ENCODE data around the gene GALNT16.

The GALNT16 gene

GRCh38 chr14:69328317-69328716, 68.4 kb downstream of the GALNT16 start:
- ATAC-seq = no peak
- H3K9me3 Mint-ChIP-seq = no peaks in the 10 kb centered on the region
- H3K4me1 Mint-ChIP-seq = no peaks in the 10 kb centered on the region
- H3K27me3 Mint-ChIP-seq = peaks cover 8% of the 10 kb centered on the region
- H3K27ac Mint-ChIP-seq = no peak overlapping the region
- no peak overlapping the region for H3K4me3 Mint-ChIP-seq
- DNase-seq = no peak

- DNase-seq = no peak
- no peak for ATAC-seq
- Mint-ChIP-seq H3K9me3 (no peaks in the 10 kb centered on the region), H3K27ac (no peak overlapping the region), H3K4me1 (peaks cover 4% of the 10 kb centered on the region), H3K27me3 (peaks cover 8% of the 10 kb centered on the region), H3K4me3 (no peak overlapping the region)
Measured at GRCh38 chr14:69328765-69329164, 68.8 kb downstream of the GALNT16 start.

- Mint-ChIP-seq H3K9me3 (no peaks in the 10 kb centered on the region), H3K4me1 (peaks cover 28% of the 10 kb centered on the region), H3K27me3 (peaks cover 3% of the 10 kb centered on the region), H3K4me3 (no peak overlapping the region), H3K27ac (no peak overlapping the region)
- ATAC-seq (no peak), DNase-seq (no peak)
Measured at GRCh38 chr14:69331206-69331605, 71.2 kb downstream of the GALNT16 start.

GRCh38 chr14:69332782-69333395, 72.9 kb downstream of the GALNT16 start:
- Mint-ChIP-seq H3K4me1 (peaks cover 36% of the 10 kb centered on the region), H3K4me3 (no peak overlapping the region), H3K27me3 (peaks cover 12% of the 10 kb centered on the region), H3K9me3 (no peaks in the 10 kb centered on the region), H3K27ac (peak overlapping the region in 1 of 2 donors; percentile 23)
- no peak for ATAC-seq
- no peak for DNase-seq

GRCh38 chr14:69333791-69334337, 73.9 kb downstream of the GALNT16 start:
- Mint-ChIP-seq H3K27me3 (peaks cover 12% of the 10 kb centered on the region), H3K27ac (no peak overlapping the region), H3K4me1 (peaks cover 36% of the 10 kb centered on the region), H3K9me3 (no peaks in the 10 kb centered on the region), H3K4me3 (no peak overlapping the region)
- ATAC-seq (peak; percentile 70), DNase-seq (no peak)

- no peak for DNase-seq
- H3K27me3 Mint-ChIP-seq = peaks cover 12% of the 10 kb centered on the region
- H3K4me1 Mint-ChIP-seq = peaks cover 36% of the 10 kb centered on the region
Measured at GRCh38 chr14:69334576-69334975, 74.6 kb downstream of the GALNT16 start.

GRCh38 chr14:69335371-69335771, 75.4 kb downstream of the GALNT16 start:
- peak in 1 of 2 donors; percentile 24 for DNase-seq
- no peaks in the 10 kb centered on the region for H3K9me3 Mint-ChIP-seq
- H3K4me1 Mint-ChIP-seq = peaks cover 36% of the 10 kb centered on the region
- peak; percentile 71 for ATAC-seq
- peak overlapping the region in 1 of 2 donors; percentile 39 for H3K4me3 Mint-ChIP-seq
- H3K27ac Mint-ChIP-seq = peak overlapping the region in 1 of 2 donors; percentile 58
- H3K27me3 Mint-ChIP-seq = peaks cover 12% of the 10 kb centered on the region

More at GRCh38 chr14:69334576-69334975, 74.6 kb downstream of the GALNT16 start:
- no peak for ATAC-seq
- no peak overlapping the region for H3K27ac Mint-ChIP-seq
- H3K4me3 Mint-ChIP-seq = peak overlapping the region in 1 of 2 donors; percentile 21
- no peaks in the 10 kb centered on the region for H3K9me3 Mint-ChIP-seq

GRCh38 chr14:69337984-69338383, 78.0 kb downstream of the GALNT16 start:
- no peak for ATAC-seq
- Mint-ChIP-seq H3K27ac (no peak overlapping the region), H3K4me1 (peaks cover 36% of the 10 kb centered on the region), H3K9me3 (no peaks in the 10 kb centered on the region), H3K27me3 (peaks cover 24% of the 10 kb centered on the region), H3K4me3 (no peak overlapping the region)
- DNase-seq = no peak

- no peak overlapping the region for H3K27ac Mint-ChIP-seq
- no peak for ATAC-seq
- H3K4me1 Mint-ChIP-seq = peaks cover 25% of the 10 kb centered on the region
- H3K27me3 Mint-ChIP-seq = peaks cover 35% of the 10 kb centered on the region
- no peak overlapping the region for H3K4me3 Mint-ChIP-seq
- no peak for DNase-seq
- no peaks in the 10 kb centered on the region for H3K9me3 Mint-ChIP-seq
Measured at GRCh38 chr14:69339426-69339825, 79.5 kb downstream of the GALNT16 start.

- Mint-ChIP-seq H3K9me3 (no peaks in the 10 kb centered on the region), H3K27me3 (peaks cover 38% of the 10 kb centered on the region), H3K4me3 (no peak overlapping the region), H3K27ac (no peak overlapping the region), H3K4me1 (no peaks in the 10 kb centered on the region)
- ATAC-seq = no peak
- no peak for DNase-seq
Measured at GRCh38 chr14:69342928-69343525, 83.1 kb downstream of the GALNT16 start.

GRCh38 chr14:69344171-69344570, 84.2 kb downstream of the GALNT16 start:
- Mint-ChIP-seq H3K4me1 (no peaks in the 10 kb centered on the region), H3K9me3 (no peaks in the 10 kb centered on the region), H3K27me3 (peaks cover 41% of the 10 kb centered on the region), H3K4me3 (no peak overlapping the region), H3K27ac (no peak overlapping the region)
- DNase-seq = no peak
- ATAC-seq = no peak

GRCh38 chr14:69345402-69345801, 85.4 kb downstream of the GALNT16 start:
- no peaks in the 10 kb centered on the region for H3K9me3 Mint-ChIP-seq
- H3K4me1 Mint-ChIP-seq = no peaks in the 10 kb centered on the region
- peaks cover 47% of the 10 kb centered on the region for H3K27me3 Mint-ChIP-seq
- no peak for ATAC-seq
- DNase-seq = no peak
- no peak overlapping the region for H3K4me3 Mint-ChIP-seq
- H3K27ac Mint-ChIP-seq = no peak overlapping the region

GRCh38 chr14:69346710-69347109, 86.8 kb downstream of the GALNT16 start:
- Mint-ChIP-seq H3K9me3 (no peaks in the 10 kb centered on the region), H3K4me3 (no peak overlapping the region), H3K27ac (no peak overlapping the region), H3K4me1 (no peaks in the 10 kb centered on the region), H3K27me3 (peaks cover 44% of the 10 kb centered on the region)
- no peak for ATAC-seq
- DNase-seq = no peak

GRCh38 chr14:69349091-69349777, 89.3 kb downstream of the GALNT16 start:
- H3K4me3 Mint-ChIP-seq = no peak overlapping the region
- peaks cover 12% of the 10 kb centered on the region for H3K4me1 Mint-ChIP-seq
- H3K27me3 Mint-ChIP-seq = peaks cover 34% of the 10 kb centered on the region
- H3K9me3 Mint-ChIP-seq = no peaks in the 10 kb centered on the region
- peak overlapping the region; percentile 41 to 57 for H3K27ac Mint-ChIP-seq
- DNase-seq (no peak), ATAC-seq (no peak)

GRCh38 chr14:69350892-69351291, 90.9 kb downstream of the GALNT16 start:
- Mint-ChIP-seq H3K9me3 (no peaks in the 10 kb centered on the region), H3K27me3 (peaks cover 28% of the 10 kb centered on the region), H3K4me1 (peaks cover 26% of the 10 kb centered on the region), H3K27ac (no peak overlapping the region), H3K4me3 (no peak overlapping the region)
- DNase-seq (no peak), ATAC-seq (no peak)

- no peak for DNase-seq
- Mint-ChIP-seq H3K27me3 (peaks cover 28% of the 10 kb centered on the region), H3K4me3 (no peak overlapping the region), H3K9me3 (no peaks in the 10 kb centered on the region), H3K27ac (peak overlapping the region in 1 of 2 donors; percentile 49), H3K4me1 (peaks cover 26% of the 10 kb centered on the region)
- no peak for ATAC-seq
Measured at GRCh38 chr14:69351385-69351784, 91.4 kb downstream of the GALNT16 start.
